Stimulated activated CD8-positive, alpha-beta memory T cell treated with anti-CD3 and anti-CD28 coated beads, Interleukin-12 subunit alpha, Interleukin-12 subunit beta, amount 100 ng/mL, for 24 hours (primary cell): Measurements from ENCODE around the gene IL22RA1.
A peak's percentile ranks its signal among the peaks of the same experiment; 100 is the strongest.

Experiments
- DNase-seq: peaks from one replicate; pipeline ENCODE4 v3.0.0-alpha.2; 2020; ENCODE audit errors: extremely low read depth

Gene IL22RA1, protein sequence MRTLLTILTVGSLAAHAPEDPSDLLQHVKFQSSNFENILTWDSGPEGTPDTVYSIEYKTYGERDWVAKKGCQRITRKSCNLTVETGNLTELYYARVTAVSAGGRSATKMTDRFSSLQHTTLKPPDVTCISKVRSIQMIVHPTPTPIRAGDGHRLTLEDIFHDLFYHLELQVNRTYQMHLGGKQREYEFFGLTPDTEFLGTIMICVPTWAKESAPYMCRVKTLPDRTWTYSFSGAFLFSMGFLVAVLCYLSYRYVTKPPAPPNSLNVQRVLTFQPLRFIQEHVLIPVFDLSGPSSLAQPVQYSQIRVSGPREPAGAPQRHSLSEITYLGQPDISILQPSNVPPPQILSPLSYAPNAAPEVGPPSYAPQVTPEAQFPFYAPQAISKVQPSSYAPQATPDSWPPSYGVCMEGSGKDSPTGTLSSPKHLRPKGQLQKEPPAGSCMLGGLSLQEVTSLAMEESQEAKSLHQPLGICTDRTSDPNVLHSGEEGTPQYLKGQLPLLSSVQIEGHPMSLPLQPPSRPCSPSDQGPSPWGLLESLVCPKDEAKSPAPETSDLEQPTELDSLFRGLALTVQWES

DNA sequence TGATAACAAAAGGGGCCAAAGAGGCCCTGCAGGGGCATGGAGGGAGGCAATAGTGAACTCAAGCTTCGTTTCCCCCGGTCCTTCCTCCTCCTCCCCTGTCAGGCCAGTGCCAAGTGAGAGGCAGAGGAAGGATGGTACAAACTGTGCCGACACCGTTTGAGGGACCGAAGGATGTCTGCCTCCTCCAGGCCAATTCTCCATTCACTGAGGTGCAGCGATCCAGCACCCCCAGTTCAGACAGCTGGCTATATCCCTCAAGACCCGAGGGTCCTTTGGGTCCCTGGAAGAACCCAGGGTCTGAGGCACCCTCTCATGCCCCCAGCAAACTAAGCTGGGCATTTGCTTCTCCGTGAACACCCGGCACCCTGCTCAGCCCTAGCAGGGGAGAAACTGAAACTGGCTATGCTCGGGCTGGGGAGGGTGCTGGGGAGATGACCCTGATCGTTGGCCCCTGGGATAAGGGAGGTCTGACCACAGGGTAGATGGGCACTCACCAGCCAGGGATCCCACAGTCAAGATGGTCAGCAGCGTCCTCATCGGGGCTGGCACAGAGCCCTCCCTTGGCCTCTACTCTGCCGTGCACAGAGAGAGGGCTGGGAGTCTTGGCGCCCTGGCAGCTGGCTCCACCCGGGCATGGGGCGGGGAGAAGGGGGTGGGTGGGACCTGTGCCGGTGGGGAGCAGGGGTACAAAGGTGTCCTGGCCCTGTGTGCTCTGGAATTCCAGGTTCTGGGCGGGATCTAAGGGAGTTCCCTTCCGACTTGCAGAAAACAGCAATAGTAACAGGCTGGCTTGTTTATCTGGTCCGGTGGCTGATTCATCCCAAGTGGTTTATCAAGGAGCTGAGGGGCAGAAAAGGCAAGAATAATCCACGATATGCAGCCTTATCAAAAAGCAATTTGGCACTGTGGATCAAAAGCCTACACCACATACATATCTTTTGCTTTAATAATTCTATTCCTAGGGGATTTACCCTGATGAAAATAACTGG is at the start of gene IL22RA1:
IL22RA1 (minus strand) TSS at position 595 of the 989 bp plus-strand sequence; CDS start at position 537, 58 bp downstream.
- no peak for DNase-seq

DNA sequence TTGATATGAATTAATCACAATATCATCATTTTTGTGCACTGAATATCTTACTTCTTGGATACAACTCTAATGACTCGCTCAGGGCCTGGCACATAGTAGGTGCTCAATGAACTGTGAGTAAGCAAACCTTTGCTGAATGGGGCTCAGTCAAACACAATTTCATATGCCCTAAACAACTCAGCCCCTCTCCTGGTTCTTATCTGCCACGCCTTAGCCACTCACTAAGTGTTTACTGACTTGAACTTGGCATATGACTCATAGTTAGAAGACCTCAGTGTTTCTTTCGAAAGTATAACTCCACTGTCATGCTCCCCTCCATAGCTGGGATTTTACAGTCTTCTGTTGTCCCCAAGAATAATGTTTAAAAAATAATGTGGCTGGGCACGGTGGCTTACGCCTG is 48.9 kb upstream of the IL22RA1 start:
- no peak for DNase-seq

DNA sequence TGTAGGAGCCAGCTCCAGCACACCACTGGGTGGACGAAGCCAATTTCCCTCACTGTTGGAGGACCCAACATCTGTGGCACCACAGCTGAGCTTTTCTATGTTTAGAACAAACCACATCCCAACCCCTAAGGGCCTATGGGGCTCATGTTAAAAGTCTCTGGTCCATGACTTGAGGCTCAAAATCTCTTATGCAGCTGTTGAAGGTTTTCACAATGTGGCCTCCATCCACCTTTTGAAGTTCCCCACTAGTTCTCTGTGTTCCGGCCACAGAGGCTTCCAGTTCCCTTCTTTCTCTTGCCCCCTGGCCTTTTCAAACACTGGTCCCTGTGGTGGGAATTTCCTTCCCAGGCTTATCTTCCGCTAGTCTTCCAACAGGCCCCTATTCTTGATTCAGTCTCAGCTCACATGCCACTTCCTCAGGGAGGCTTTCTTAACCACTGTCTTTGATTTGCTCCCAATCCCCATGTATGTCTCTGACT is 48.1 kb upstream of the IL22RA1 start:
- no peak for DNase-seq

DNA sequence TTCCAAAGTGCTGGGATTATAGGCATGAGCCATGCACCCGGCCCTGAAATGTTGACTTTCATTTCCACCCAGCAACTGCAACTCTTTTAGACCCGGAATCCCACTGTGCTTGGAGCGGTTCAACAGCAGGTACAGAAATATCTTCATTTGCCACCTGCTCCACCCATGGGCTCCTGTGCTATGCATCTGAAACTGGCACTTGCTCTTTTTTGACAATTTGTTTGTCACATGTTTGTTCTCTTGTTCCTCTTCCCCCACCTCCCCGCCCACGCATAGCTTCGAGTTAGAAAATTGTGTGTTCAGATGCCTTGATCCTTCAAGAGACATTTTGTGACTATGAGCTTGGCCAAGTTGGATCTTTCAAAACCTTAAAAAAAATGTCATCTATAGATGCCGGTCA is 46.6 kb upstream of the IL22RA1 start:
- no peak for DNase-seq

DNA sequence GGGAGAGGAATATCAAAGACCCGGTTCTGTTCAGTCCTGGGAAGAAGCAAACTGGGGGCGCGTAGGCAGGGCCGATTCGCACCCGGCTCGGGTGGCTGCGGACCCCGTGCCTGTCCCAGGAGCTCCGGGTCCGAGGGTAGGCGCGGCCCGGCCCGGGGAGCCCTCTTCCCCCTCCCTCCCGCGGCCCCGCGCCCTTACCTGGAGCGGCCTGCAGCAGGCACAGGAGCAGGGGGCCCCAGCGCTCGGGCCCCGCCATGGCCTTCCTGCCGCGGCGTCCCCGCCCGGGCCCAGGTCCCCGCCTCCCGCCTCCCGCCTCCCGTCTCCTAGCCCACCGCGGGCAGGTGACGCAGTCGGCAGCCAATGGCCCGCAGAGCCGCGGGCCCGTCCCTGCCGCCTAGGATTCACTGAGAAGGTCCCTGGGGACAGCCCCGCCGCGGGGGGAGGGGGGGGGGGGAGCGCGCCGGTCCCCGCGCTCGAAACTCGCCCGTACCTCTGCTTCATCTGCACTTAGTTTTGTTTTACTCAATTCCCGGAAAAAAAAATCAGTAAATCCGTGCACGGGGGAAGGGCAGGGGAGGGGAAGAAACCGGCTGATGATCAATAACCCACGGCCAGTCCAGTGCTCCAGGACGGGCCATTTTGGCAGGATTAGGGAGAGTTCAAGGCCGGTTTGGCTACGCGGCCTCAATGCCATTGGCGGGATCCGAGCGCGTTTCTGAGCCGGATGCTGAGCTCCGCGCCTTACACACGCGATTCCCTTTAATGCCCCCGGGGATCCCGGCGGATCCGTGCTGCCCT is 44.3 kb upstream of the IL22RA1 start, which contains the start of gene IFNLR1:
IFNLR1 (minus strand) TSS at position 297 of the 798 bp plus-strand sequence; CDS start at position 256, 41 bp downstream.
- DNase-seq, result peak; percentile 55

DNA sequence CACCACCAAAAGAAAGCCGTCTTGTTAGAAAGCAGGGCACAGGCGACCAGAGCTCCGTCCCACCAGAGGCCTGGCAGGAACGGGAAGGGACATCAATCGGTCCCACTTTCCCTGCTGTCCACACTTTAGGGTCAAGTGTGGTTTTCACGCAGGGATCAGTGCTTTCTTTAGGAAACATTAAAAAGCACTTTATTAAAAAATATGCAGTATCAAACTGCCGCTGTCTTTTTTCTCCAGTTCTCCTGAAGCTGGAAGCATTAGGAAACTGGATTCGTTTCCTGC is 43.7 kb upstream of the IL22RA1 start:
- no peak for DNase-seq

DNA sequence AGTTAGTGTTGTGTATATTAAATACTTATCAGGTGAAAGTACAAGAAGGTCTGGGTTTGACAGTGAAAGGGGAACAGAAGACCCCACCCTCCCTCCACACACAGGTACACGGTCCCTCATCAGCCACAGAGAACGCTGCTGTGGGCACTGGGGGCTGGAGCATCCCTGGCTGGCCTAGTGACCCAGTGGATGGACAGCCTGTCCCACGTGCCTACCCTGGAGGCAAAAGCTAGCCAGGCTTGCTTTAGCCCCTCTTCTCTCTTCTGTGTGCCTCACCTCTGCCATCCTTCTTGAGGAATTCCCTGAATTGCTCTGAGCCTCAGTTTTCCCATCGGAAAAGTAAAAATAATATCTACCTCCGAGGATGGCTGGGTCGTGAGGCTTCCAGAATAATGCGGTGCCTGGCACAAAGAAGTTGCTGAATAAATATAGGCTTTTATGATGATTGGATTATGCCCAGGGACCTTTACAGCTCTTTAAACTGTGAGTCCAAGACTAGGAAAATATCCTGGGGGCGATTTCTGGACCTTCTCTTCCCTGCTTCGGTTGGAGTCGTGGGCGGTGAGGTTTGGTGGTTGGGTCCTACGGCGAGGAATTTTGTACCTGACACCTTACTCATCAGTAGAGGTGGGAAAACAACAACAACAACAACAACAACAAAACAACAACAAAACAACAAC is 43.2 kb upstream of the IL22RA1 start:
- DNase-seq, result no peak

DNA sequence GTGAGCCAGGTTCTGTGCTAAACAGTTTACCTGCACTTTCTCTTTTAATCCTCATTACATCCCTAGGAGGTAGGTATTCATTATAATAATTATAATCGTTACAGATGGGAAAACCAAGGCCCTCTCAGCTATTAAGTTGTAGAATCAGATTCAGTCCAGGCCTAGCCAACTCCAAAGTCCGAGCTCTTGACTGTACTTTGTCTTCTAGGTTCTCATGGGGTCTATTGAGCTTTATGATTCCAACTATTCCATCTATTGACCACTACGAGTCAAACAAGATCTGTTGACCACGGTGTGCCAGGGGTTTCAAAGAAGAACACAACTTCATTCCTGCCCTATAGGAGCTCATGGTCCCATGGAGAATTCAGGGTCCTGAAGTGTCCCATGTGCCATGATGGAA is 42.1 kb upstream of the IL22RA1 start:
- DNase-seq, result no peak

DNA sequence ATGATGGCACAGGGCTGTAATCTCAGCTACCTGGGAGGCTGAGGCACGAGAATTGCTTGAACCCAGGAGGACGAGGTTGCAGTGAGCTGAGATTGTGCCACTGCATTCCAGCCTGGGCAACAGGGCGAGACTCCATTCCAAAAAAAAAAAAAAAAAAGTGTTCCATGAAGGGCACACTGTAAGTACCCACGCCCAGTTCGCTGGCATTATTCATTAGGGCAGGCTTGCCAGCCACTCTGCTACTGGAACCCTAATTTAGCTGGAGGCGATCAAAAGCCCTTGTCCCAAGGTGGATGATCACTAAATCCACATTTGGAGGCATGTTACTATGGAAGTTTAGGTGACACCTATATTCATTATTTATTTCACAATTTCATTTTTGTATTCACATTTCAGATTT is 39.1 kb upstream of the IL22RA1 start:
- no peak for DNase-seq

DNA sequence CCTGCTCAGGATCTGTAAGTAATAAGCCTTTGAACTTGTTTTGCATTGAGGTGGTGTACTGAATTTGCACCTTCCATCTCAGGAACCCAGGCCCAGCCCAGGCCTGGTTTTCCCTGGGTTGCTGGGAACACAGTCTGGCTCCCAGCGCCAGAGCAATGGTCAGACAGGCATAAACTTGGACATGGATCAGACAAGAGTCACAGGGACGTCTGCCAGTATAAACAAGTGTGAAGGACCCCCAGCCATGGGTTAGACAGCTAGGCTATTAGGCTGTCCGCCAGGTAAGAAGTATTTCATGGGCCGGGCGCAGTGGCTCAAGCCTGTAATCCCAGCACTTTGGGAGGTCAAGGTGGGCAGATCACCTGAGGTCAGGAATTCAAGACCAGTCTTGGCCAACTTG is 38.7 kb upstream of the IL22RA1 start:
- DNase-seq, result no peak

DNA sequence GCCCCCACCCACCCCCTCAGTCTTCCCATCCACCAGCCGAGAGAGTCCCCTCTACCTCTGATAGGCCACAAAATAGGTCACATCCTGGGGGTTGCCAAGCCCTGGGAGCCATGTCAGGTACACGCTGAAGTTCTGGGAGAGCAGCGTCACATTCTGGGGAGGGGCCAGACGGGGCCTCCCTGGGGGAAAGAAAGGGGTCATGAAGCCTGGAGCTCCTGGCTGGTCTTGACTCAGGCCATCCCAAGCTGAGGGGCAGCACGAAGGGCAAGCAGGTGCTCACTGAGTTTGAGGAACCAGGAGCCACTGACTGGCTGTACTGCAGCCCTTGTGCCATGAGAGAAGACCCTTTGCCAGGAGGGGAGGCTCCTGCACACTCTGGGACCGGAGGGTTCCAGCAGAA is 37.7 kb upstream of the IL22RA1 start:
- DNase-seq, result no peak

DNA sequence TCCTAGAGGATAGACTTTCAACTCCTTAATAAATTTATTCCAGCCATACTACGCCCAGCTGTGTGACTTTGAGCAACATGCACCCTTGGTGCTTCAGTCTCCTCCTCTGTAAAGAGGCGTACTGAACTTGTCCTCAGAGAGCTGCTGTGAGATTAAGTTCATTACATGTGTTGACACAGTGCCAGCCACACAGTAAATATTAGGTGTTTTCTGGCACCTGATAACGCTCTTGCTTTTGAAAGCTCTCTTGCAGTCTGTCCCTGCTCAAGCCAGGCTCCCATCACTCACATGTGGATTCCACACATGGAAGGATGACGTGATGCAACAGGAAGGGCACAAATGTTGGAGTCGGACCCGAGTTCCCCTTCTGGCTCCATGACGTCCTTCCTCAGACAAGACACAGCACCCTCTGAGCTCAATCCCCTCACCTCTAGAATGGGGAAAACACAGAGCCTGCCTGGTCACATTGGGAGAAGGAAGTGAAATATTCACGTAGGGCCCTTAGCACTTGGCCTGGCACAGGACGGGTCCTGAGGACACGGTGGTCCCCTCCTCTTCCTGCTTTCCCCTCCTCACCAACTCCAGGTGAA is 36.4 kb upstream of the IL22RA1 start:
- DNase-seq, result no peak

DNA sequence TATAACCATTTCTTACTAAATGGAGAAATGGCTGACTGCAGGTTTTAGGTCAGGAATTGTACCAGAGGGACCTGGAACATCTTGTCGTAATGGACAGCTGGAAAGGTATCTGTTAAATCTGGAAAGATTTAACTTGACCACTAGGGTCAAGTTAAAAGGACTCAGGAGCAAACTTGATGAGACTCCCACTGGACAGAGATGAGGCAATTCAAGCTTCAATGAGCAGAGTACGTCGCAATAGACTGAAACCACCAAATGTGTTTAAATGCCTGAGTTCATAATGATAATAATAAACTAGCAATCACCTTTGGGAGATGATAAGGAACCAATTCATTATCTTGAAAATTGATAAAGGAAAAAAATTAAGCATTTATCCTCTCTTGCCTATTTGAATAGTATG is 35.5 kb upstream of the IL22RA1 start:
- no peak for DNase-seq

DNA sequence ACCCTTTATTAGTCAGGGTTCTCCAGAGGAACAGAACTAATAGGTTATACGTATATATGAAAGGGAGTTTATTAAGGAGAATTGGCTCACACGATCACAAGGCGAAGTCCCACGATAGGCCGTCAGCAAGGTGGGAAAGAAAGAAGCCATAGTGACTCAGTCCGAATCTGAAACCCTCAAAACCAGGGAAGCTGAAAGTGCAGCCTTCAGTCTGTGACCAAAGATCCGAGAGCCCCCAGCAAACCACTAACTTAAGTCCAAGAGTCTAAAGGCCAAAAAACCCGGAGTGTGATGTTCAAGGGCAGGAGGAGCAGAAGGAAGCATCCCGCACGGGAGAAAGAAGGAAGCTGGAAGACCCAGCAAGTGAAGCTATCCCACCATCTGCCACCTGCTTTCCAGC is 34.2 kb upstream of the IL22RA1 start:
- no peak for DNase-seq

DNA sequence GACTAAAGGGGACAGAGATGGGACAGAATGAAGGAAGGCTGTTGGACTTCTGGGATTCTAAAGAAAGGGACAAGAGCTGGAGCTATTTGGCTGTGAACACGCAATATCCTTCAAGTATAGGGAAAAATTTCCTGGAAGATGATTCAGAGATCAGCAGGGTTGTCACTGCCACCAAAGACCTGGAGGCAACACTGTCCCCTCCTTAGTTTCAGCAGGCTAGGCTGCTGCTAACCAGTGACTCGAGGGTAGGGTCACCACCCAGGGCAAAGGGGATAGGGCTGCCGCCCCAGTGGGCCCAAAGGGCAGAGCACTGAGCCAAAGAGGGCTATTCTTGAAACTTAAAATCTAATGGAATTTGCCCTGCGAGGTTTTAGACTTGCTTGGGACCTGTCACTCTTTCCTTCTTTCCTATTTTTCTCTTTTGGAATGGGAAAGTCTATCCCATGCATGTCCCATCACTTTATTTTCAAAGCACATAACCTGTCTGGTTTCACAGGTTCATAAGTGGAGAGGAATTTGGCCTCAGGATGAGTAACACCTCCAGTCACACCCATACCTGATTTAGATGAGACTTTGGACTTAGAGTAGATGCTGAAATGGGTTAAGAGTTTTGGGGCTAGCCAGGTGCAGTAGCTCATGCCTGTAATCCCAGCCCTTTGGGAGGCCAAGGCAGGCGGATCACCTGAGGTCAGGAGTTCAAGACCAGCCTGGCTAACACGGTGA is 32.3 kb upstream of the IL22RA1 start:
- no peak for DNase-seq

DNA sequence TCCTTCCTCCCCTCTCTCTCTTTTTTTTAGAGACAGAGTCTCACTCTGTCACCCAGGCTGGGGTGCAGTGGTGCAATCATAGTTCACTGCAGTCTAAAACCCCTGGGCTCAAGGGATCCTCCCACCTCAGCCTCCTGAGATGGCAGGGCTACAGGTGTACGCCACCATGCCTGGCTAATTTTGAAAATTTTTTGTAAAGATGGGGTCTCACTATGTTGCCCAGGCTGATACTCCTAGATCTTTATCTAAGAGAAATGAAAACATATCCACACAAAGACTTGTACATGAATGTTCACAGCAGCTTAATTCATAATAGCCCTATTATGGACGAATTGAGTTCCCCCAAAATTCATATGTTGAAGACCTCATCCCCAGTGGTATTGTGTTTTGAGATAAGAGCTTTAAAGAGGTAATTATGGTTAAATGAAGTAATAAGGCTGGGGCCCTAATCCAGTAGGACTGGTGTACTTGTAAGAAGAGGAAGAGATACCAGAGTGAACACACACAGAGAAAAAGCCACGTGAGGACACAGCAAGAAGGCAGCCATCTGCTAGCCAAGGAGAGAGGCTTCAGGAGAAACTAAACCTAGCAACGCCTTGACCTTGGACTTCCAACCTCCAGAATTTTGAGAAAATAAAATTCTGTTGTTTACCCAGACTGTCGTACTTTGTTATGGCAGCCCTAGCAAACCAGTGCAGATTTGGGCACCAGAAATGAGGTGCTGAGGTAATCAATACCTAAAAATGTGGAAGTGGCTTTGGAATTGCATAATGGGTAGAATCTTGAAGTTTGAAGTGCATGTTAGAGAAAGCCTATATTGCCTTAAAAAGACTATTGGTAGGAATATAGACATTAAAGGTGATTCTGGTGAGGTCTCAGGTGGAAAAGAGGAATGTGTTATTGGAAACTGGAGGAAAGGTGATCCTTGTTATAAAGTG is 31.0 kb upstream of the IL22RA1 start:
- no peak for DNase-seq

DNA sequence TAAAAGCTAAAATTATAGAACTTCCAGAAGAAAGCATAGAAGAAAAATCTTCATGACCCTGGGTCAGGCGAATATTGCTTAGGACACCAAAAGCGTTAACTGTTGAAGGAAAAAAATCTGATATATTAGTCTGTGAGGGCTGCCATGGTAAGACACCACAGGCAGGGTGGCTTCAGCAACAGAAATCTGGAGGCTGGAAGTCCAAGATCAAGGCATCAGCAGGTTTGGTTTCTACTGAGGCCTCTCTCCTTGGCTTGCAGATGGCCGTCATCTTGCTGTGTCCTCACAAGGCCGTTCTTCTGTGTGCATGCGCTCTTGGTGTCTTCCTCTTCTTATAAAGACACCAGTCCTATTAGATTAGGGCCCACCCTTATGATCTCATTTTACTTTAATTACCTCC is 29.7 kb upstream of the IL22RA1 start:
- no peak for DNase-seq

DNA sequence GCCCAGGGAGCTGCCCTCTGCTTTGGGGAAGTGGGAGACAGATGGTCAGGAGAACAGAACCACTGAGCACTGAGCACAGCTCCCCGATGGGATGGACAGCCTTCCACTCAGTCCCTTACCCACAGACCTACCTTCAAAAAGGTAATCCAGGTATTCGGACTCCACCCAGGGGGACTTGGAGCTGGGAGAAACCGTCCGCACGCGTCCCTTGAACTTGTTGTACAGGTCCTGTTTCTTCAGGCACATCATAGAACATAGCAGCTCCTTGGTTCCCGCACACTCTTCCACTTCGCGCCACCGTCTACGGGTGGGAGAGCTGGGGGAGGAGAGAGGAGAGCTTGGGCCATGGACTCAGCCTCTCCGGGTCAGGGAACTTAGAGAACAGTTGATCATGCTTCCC is 26.3 kb upstream of the IL22RA1 start:
- no peak for DNase-seq

DNA sequence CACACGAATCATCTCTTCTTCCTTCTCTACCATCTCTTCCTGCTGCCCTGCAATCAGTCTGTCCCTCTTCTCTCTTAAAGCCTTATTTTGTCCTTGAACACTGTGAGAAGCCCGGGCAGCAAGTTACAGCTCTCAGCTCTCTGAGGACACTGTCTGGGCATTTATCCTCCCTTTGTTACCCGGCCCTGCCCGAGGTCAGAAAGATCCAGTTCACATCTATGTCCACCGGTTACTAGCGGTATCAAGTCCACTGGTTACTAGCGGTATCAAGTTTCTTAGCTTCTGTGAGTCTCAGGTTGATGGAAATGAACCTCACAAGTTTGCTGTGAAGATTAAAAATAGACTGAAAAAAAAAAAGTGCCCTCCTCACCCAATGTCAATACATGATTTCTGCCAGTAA is 25.3 kb upstream of the IL22RA1 start:
- no peak for DNase-seq
